ENCODE results near the gene SSBP4.

- peak in 1 of 2 donors; percentile 57 for TF ChIP-seq CTCF (IDR thresholded peaks at IDR 0.05)
- TF ChIP-seq POLR2AphosphoS5 (IDR thresholded peaks at IDR 0.05): no peak
- TF ChIP-seq EP300 (IDR thresholded peaks at IDR 0.05): no peak
- peak in 1 of 2 donors; percentile 31 for TF ChIP-seq POLR2A (IDR thresholded peaks at IDR 0.05)
These were observed 33.3 kb upstream of the SSBP4 start, which contains the start of gene GDF15 for GRCh38 chr19:18385675-18386542.

All from suprapubic skin (tissue), 4 donors.